ENCODE results near the gene LHPP.

Gene LHPP

GRCh38 chr10:124559372-124560132, 97.9 kb downstream of the LHPP start:
- no peak for DNase-seq

- DNase-seq = no peak
These were observed 98.9 kb downstream of the LHPP start for GRCh38 chr10:124560377-124561105.

- no peak for DNase-seq
These were observed 99.6 kb downstream of the LHPP start for GRCh38 chr10:124561206-124561605.

- no peak for DNase-seq
These were observed 100.9 kb downstream of the LHPP start for GRCh38 chr10:124562425-124563060.

GRCh38 chr10:124563320-124564040, 101.9 kb downstream of the LHPP start:
- DNase-seq = no peak

DNA sequence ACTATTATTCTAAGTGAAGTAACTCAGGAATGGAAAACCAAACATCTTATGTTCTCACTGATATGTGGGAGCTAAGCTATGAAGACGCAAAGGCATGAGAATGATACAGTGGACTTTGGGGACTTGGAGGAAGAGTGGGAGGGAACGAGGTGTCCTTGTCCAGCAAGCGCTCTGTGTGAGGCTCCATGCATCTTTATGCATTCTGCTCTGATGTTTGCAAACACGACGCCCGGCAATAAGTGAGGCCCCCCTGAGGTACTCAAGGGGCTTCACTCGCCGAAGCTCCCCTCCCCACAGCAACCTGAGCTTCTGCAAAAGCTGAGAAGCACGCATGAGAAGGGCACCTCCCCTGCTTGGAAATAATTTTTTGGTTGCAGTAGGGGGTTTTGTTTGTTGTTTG, 103.3 kb downstream of the LHPP start:
- DNase-seq = no peak

DNA sequence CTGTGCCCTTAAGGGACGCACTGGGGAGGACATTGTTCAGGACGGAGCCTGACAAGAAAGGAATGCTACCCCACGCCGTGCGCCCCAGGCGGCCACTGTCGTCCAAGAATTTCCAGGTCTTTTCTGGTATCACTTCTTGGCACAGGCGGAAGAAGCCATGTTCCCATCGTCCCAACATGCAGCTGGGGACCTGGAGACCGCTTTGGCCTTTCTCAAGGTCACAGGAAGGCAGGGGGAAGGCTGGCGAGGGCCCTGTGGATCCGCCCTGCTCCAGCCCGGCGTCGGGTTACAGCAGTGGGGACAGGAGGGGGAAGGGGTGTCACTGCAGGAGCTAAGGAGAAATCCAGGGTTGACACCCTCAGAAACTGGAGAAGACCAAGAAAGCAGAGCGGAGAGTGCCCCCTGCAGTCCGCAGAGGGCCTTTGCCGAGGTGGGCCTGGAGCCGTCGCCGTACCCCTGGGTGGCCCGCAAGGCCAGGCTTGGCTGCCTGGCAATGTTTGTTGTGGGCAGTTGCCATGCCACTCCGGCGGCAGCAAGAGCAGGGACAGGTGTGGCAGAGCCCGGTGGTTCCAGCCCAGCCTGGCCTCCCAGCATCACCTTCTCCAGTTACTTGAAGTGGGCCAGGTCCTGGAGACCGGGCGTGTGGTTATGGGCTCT, 104.1 kb downstream of the LHPP start:
- DNase-seq = no peak

GRCh38 chr10:124566222-124566888, 104.7 kb downstream of the LHPP start:
- DNase-seq = no peak

- DNase-seq = no peak
These were observed 105.6 kb downstream of the LHPP start for GRCh38 chr10:124566981-124567835.

DNA sequence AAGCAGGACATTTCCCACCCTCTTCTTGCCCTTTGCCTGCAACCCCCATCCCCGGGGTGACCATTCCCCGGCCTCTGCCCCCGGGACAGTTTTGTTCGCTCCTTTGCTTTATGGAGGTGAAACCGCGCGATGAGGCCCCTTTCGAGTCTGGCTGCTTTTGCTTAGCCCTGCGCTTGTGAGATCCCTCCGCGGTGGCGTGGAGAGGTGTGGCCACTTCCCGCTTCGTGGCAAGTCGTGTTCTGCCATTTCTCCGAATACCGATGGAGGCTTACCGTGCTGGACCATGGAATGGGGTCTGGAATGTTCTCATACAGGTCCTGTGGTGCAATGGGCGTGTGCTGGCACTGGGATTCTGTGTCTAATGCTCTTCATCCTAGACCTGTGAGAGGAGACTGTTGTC, 106.7 kb downstream of the LHPP start:
- no peak for DNase-seq

- no peak for DNase-seq
These were observed 107.4 kb downstream of the LHPP start for GRCh38 chr10:124568848-124569622.

DNA sequence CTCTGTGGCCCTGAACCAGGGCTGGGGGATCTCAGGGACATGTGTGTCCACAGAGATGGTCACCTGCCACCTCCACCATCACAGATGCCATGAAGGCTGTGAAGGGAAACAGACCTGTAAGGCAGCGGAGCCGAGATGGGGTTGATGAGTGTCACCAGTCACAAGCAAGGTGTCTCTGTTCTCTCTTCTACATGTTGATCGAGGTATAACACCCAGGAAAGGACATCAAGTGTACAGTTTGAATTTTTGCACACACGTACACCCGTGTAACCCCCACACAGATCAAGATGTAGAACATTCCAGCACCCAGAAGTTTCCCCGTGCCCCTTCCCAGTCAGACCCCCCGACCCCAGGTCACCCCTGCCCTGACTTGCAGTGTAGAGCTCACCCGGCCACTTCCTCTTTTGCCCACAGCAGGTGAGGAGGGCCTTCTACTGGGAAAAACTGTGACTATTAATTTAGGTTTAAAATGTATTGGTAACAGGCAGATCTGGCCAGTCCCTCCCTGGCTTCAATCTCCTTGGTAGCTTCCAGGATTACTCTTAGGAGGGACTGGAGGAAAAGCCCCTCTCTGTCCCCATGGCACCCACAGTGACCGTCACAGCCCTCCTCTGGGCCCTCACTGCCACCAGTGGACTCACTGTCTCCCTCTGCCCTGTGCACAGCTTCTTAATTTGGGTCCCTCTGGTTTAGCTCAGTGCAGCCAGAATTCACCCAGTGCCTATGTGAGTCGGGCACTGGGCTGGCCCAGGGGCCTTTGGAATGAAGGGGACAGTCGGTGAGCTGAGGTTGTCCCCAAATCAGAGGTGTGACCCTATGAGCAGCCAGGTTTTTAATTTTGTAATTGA, 108.2 kb downstream of the LHPP start:
- no peak for DNase-seq

DNA sequence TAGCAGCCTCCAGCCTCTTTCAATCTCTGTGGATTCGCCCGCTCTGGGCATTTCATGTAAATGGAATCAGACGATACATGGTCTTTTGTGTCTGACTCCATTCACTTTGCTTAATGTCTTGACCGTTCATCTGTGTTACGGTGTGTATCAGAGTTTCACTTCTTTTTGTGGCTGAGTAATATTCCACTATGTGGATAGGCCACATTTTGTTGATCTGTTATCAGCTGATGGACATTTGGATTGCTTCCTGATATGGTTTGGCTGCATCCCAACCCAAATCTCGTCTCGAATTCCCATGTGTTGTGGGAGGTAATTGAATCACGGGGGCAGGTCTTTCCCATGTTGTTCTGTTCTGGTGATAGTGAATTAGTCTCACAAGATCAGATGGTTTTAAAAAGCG, 109.0 kb downstream of the LHPP start:
- DNase-seq = no peak

- DNase-seq = no peak
These were observed 111.1 kb downstream of the LHPP start for GRCh38 chr10:124572751-124573150.

DNA sequence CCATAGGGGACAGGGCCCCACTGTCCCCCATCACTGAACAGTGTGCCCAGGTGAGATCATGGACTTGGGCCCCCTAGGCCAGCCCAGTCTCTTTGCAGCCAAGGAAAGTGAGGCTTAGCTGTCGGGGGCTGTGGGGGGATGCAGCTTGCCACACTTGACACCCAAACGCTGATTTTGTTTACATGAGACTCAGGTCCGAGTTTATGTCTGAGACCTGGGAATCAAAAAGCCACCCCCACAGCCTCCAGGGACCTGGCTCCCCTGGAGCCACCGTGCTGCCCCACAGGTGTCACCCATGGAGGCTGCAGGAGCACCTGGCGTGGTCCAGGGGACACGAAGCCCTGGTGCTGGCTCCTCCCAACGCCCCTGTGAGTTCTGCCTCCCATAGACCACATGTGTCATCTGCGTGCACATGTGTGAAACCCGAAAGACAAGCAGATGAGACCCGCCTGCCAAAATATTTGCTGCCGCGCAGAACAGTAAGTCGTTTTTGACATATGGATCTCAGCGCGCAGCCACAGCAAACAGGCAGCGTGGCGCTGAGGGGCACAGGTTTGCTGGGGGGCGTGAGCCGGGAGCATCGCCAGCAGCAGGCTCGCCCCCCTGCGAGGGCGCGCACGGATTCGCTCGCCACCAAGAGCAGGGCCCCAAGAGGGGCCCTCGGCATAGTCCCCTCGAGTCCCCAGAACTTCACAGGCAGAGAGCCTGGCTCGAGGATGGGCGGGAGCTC, 112.3 kb downstream of the LHPP start:
- no peak for DNase-seq

DNA sequence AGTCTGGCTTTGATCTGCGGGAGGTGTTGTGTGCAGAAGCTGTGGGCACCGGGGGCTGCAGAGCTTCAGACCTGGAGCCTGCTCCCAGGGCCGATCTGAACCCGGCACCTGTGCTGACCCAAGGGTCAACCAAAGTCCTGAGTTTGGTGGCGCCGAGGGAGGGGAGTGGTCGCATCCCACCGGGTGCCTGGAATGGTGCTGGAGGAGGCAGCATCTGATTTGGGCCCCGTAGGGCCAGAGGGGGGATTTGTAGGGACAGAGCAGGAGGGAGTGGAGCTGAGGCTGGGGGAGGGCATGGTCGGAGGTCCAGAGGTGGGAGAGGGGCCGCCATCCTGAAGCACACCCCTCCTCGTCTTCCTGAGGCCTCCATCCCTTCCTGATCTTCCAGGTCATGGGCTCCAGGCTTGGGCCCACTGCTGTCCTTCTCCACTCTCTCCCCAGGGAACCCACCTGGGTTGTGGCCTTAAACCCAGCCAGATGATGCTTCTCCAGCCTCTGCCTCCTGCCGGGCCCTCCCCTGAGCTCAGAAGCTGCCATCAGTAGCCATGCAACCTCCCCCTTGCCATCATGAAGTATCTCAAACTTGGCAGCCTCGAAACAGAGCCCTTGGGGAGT, 112.9 kb downstream of the LHPP start:
- DNase-seq = no peak

- DNase-seq = no peak
These were observed 113.7 kb downstream of the LHPP start for GRCh38 chr10:124575107-124576035.
